22Rv1 (cell line): Measurements from ENCODE around the gene TAOK3.

Experiments used
- ZFX ChIP-seq: fragments of 450-650 bp; IDR thresholded peaks from 2 replicates; pipeline ENCODE4 v1.6.1; 2017; ENCODE audit warnings: antibody characterized with exemption, borderline replicate concordance
- TF ChIP-seq, protein P1 (sequence below): fragments of 450-650 bp; IDR thresholded peaks from 2 replicates; pipeline ENCODE4 v1.5.1; 2017; ENCODE audit warnings: mild to moderate bottlenecking

DNA sequence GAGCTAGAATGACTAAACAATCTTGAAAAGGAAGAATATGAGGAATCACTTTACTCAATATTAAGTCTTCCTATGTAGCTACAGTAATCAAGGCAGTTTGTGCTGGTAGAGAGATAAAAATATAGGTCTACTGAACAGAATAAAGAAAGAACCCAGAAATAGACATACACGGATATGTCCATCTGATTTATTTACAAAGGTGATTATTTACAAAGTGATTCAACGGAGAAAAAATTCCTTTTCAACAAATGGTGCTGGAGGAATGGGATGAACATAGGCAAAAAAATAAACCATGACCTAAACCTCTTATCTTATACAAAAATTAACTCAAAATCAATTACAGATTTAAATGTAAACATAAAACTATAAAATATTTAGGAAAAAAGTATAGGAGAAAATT lies 36.6 kb downstream of the TAOK3 start:
- TF ChIP-seq, protein P1, sequence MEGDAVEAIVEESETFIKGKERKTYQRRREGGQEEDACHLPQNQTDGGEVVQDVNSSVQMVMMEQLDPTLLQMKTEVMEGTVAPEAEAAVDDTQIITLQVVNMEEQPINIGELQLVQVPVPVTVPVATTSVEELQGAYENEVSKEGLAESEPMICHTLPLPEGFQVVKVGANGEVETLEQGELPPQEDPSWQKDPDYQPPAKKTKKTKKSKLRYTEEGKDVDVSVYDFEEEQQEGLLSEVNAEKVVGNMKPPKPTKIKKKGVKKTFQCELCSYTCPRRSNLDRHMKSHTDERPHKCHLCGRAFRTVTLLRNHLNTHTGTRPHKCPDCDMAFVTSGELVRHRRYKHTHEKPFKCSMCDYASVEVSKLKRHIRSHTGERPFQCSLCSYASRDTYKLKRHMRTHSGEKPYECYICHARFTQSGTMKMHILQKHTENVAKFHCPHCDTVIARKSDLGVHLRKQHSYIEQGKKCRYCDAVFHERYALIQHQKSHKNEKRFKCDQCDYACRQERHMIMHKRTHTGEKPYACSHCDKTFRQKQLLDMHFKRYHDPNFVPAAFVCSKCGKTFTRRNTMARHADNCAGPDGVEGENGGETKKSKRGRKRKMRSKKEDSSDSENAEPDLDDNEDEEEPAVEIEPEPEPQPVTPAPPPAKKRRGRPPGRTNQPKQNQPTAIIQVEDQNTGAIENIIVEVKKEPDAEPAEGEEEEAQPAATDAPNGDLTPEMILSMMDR = no peak
- TF ChIP-seq ZFX = no peak
